HEK293 (cell line): Measurements from ENCODE around the gene NLGN1.

Experiments
- CTCF ChIA-PET: fragments of 350-600 bp; formaldehyde crosslinking; extraction: SDS; loops from one replicate; lab custom pipeline; 2021; ENCODE audit warnings: antibody characterized with exemption; lab: Yijun Ruan, JAX
- POLR2A ChIA-PET: fragments of 300-600 bp; formaldehyde crosslinking; extraction: SDS; loops from one replicate; lab custom pipeline; 2020; ENCODE audit warnings: antibody characterized with exemption, inconsistent platforms; lab: Yijun Ruan, JAX
- H3K27ac ChIP-seq: fragments of 200-500 bp; sonication (Bioruptor generic); 2 replicates; pipeline ENCODE4 v1.5.1; 2014; ENCODE audit warnings: low read depth, low read length, control low read depth, inconsistent platforms; ENCODE audit errors: extremely low read depth
- H3K36me3 ChIP-seq, 2 experiments: fragments of 200-500 bp in 1 of 2; sonication (Bioruptor generic) in 1 of 2; 1 replicate in 1 of 2; 2 replicates in 1 of 2; pipeline ENCODE4 v1.5.1; 2014 to 2017; ENCODE audit warnings: inconsistent platforms in 2 of 2, low read length in 2 of 2; ENCODE audit not compliant: control insufficient read depth in 2 of 2, insufficient read depth in 1 of 2
- H3K4me1 ChIP-seq: fragments of 200-500 bp; sonication (Bioruptor generic); 2 replicates; pipeline ENCODE4 v1.5.1; 2014; ENCODE audit warnings: mild to moderate bottlenecking, low read length, inconsistent platforms; ENCODE audit not compliant: control insufficient read depth, insufficient read depth
- H3K4me3 ChIP-seq: 2 replicates; pipeline ENCODE4 v1.5.1; 2011; ENCODE audit warnings: low read depth, mild to moderate bottlenecking, control low read depth, low read length, moderate library complexity
- H3K9me3 ChIP-seq: fragments of 200-500 bp; sonication (Bioruptor generic); 2 replicates; pipeline ENCODE4 v1.5.1; 2014; ENCODE audit warnings: low read depth, low read length, inconsistent platforms; ENCODE audit not compliant: control insufficient read depth, insufficient read depth
- EGR2 ChIP-seq: fragments of 450-650 bp; formaldehyde crosslinking; IDR thresholded peaks from 2 replicates; pipeline ENCODE4 v1.5.1; 2016; ENCODE audit warnings: low read depth, missing biosample characterization, missing genetic modification characterization
- GLIS2 ChIP-seq: fragments of 450-650 bp; formaldehyde crosslinking; IDR thresholded peaks from 2 replicates; pipeline ENCODE4 v1.5.1; 2016; ENCODE audit warnings: missing biosample characterization, missing genetic modification characterization
- HIC1 ChIP-seq: fragments of 450-650 bp; formaldehyde crosslinking; IDR thresholded peaks from 2 replicates; pipeline ENCODE4 v1.5.1; 2016; ENCODE audit warnings: missing biosample characterization, missing genetic modification characterization
- MYNN ChIP-seq: fragments of 450-650 bp; formaldehyde crosslinking; IDR thresholded peaks from 2 replicates; pipeline ENCODE4 v1.5.1; 2016; ENCODE audit warnings: missing biosample characterization, missing genetic modification characterization, borderline replicate concordance
- OSR2 ChIP-seq: fragments of 450-650 bp; formaldehyde crosslinking; IDR thresholded peaks from 2 replicates; pipeline ENCODE4 v1.5.1; 2016; ENCODE audit warnings: missing biosample characterization, missing genetic modification characterization
- REPIN1 ChIP-seq: fragments of 450-650 bp; formaldehyde crosslinking; IDR thresholded peaks from 2 replicates; pipeline ENCODE4 v1.5.1; 2017; ENCODE audit warnings: missing biosample characterization, missing genetic modification characterization, low read depth
- SCRT2 ChIP-seq: fragments of 450-650 bp; formaldehyde crosslinking; IDR thresholded peaks from 2 replicates; pipeline ENCODE4 v1.5.1; 2016; ENCODE audit warnings: missing biosample characterization, missing genetic modification characterization
- TSHZ1 ChIP-seq: fragments of 450-650 bp; formaldehyde crosslinking; IDR thresholded peaks from 2 replicates; pipeline ENCODE4 v1.5.1; 2016; ENCODE audit warnings: missing biosample characterization, missing genetic modification characterization, borderline replicate concordance
- ZBTB10 ChIP-seq: fragments of 450-650 bp; formaldehyde crosslinking; IDR thresholded peaks from 2 replicates; pipeline ENCODE4 v1.5.1; 2016; ENCODE audit warnings: missing biosample characterization, missing genetic modification characterization
- ZBTB6 ChIP-seq: fragments of 450-650 bp; formaldehyde crosslinking; IDR thresholded peaks from 2 replicates; pipeline ENCODE4 v1.5.1; 2017; ENCODE audit warnings: missing biosample characterization, missing genetic modification characterization
- ZFP37 ChIP-seq: fragments of 450-650 bp; formaldehyde crosslinking; IDR thresholded peaks from 2 replicates; pipeline ENCODE4 v1.5.1; 2016; ENCODE audit warnings: missing biosample characterization, missing genetic modification characterization
- ZIC2 ChIP-seq: fragments of 450-650 bp; formaldehyde crosslinking; IDR thresholded peaks from 2 replicates; pipeline ENCODE4 v1.5.1; 2016; ENCODE audit warnings: missing biosample characterization, missing genetic modification characterization
- ZNF211 ChIP-seq: fragments of 450-650 bp; formaldehyde crosslinking; IDR thresholded peaks from 2 replicates; pipeline ENCODE4 v1.5.1; 2016; ENCODE audit warnings: low read depth, missing biosample characterization, missing genetic modification characterization
- ZNF292 ChIP-seq: fragments of 450-650 bp; formaldehyde crosslinking; IDR thresholded peaks from 2 replicates; pipeline ENCODE4 v1.5.1; 2016; ENCODE audit warnings: low read depth, missing biosample characterization, missing genetic modification characterization, borderline replicate concordance
- ZNF449 ChIP-seq: fragments of 450-650 bp; formaldehyde crosslinking; IDR thresholded peaks from 2 replicates; pipeline ENCODE4 v1.5.1; 2017; ENCODE audit warnings: missing biosample characterization, mild to moderate bottlenecking, missing genetic modification characterization, moderate library complexity
- ZNF530 ChIP-seq: fragments of 450-650 bp; formaldehyde crosslinking; IDR thresholded peaks from 2 replicates; pipeline ENCODE4 v1.5.1; 2016; ENCODE audit warnings: low read depth, missing biosample characterization, missing genetic modification characterization
- ZNF560 ChIP-seq: fragments of 450-650 bp; formaldehyde crosslinking; IDR thresholded peaks from 2 replicates; pipeline ENCODE4 v1.5.1; 2017; ENCODE audit warnings: missing biosample characterization, missing genetic modification characterization, borderline replicate concordance
- ZNF610 ChIP-seq: fragments of 450-650 bp; formaldehyde crosslinking; IDR thresholded peaks from 2 replicates; pipeline ENCODE4 v1.5.1; 2016; ENCODE audit warnings: missing biosample characterization, missing genetic modification characterization, borderline replicate concordance
- ZNF624 ChIP-seq: fragments of 450-650 bp; formaldehyde crosslinking; IDR thresholded peaks from 2 replicates; pipeline ENCODE4 v1.5.1; 2017; ENCODE audit warnings: missing biosample characterization, missing genetic modification characterization
- ZNF645 ChIP-seq: fragments of 450-650 bp; formaldehyde crosslinking; IDR thresholded peaks from 2 replicates; pipeline ENCODE4; 2016; ENCODE audit warnings: missing biosample characterization, missing genetic modification characterization
- ZNF677 ChIP-seq: fragments of 450-650 bp; IDR thresholded peaks from 2 replicates; pipeline ENCODE4 v1.5.0; 2018; ENCODE audit warnings: missing biosample characterization, mild to moderate bottlenecking, missing genetic modification characterization, moderate library complexity

NLGN1 gene

GRCh38 chr3:174334111-174334510 lies 936.6 kb downstream of the NLGN1 start:
- H3K4me1 ChIP-seq: no peaks in the 10 kb centered on the region
- TF ChIP-seq MYNN (tag by site-specific recombination) (no peak), ZNF677 (tag by site-specific recombination) (no peak), ZBTB6 (no peak), OSR2 (no peak), ZNF610 (tag by site-specific recombination) (no peak), ZNF292 (tag by site-specific recombination) (no peak), ZNF645 (no peak), EGR2 (tag by site-specific recombination) (no peak)
- CTCF ChIA-PET: no interaction called here
- POLR2A ChIA-PET: no interaction called here
- no peak overlapping the region for H3K4me3 ChIP-seq
- no peaks in the 10 kb centered on the region for H3K36me3 ChIP-seq
- H3K9me3 ChIP-seq: no peaks in the 10 kb centered on the region
- H3K27ac ChIP-seq: no peak overlapping the region

- Histone ChIP-seq H3K4me3 (no peak overlapping the region), H3K36me3 (no peaks in the 10 kb centered on the region), H3K27ac (no peak overlapping the region), H3K4me1 (no peaks in the 10 kb centered on the region), H3K9me3 (no peaks in the 10 kb centered on the region)
- ChIA-PET CTCF (no interaction called here), POLR2A (no interaction called here)
- TF ChIP-seq REPIN1 (no peak), TSHZ1 (no peak), ZNF449 (tag by site-specific recombination) (no peak)
Observed at GRCh38 chr3:174335324-174335723, 937.8 kb downstream of the NLGN1 start.

GRCh38 chr3:174335910-174336309 lies 938.4 kb downstream of the NLGN1 start:
- TF ChIP-seq ZNF624 (tag by site-specific recombination) (no peak), ZIC2 (no peak), ZNF211 (tag by site-specific recombination) (no peak), SCRT2 (tag by site-specific recombination) (no peak), HIC1 (tag by site-specific recombination) (no peak), GLIS2 (tag by site-specific recombination) (no peak), ZNF530 (tag by site-specific recombination) (no peak), ZBTB10 (no peak), ZFP37 (tag by site-specific recombination) (no peak), ZNF560 (tag by site-specific recombination) (no peak)
- Histone ChIP-seq H3K27ac (no peak overlapping the region), H3K4me3 (no peak overlapping the region), H3K36me3 (no peaks in the 10 kb centered on the region), H3K9me3 (no peaks in the 10 kb centered on the region), H3K4me1 (no peaks in the 10 kb centered on the region)
- CTCF ChIA-PET: no interaction called here
- POLR2A ChIA-PET: no interaction called here
